GM13976 (cell line): ENCODE measurements around the gene SPRED1.

Experiments used
- DNase-seq: peaks from one replicate; pipeline ENCODE4 v3.0.0; 2012; ENCODE audit warnings: low spot score
- in situ Hi-C: fragments of 300-500 bp; cut with MboI; formaldehyde crosslinking; loops from one replicate; pipeline ENCODE4 v1.12.0; 2022; ENCODE audit warnings: low sequenced_read_pairs, mixed read lengths, inconsistent platforms; ENCODE audit not compliant: unreplicated experiment
- TF ChIP-seq, protein P1 (sequence below): IDR thresholded peaks from 2 replicates; pipeline ENCODE4 v1.5.1; 2012; ENCODE audit warnings: borderline replicate concordance, mild to moderate bottlenecking; ENCODE audit not compliant: insufficient read depth; ENCODE audit errors: extremely low read depth, missing control alignments, control extremely low read depth

Gene SPRED1

GRCh38 chr15:38211811-38212210 is 40.8 kb upstream of the SPRED1 start:
- no peak for DNase-seq
- TF ChIP-seq, protein P1, sequence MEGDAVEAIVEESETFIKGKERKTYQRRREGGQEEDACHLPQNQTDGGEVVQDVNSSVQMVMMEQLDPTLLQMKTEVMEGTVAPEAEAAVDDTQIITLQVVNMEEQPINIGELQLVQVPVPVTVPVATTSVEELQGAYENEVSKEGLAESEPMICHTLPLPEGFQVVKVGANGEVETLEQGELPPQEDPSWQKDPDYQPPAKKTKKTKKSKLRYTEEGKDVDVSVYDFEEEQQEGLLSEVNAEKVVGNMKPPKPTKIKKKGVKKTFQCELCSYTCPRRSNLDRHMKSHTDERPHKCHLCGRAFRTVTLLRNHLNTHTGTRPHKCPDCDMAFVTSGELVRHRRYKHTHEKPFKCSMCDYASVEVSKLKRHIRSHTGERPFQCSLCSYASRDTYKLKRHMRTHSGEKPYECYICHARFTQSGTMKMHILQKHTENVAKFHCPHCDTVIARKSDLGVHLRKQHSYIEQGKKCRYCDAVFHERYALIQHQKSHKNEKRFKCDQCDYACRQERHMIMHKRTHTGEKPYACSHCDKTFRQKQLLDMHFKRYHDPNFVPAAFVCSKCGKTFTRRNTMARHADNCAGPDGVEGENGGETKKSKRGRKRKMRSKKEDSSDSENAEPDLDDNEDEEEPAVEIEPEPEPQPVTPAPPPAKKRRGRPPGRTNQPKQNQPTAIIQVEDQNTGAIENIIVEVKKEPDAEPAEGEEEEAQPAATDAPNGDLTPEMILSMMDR: no peak
- in situ Hi-C loops: no loop called here

- TF ChIP-seq, protein P1: no peak
- no peak for DNase-seq
- in situ Hi-C loops: no loop called here
These were observed 39.8 kb upstream of the SPRED1 start for GRCh38 chr15:38212729-38213351.

DNA sequence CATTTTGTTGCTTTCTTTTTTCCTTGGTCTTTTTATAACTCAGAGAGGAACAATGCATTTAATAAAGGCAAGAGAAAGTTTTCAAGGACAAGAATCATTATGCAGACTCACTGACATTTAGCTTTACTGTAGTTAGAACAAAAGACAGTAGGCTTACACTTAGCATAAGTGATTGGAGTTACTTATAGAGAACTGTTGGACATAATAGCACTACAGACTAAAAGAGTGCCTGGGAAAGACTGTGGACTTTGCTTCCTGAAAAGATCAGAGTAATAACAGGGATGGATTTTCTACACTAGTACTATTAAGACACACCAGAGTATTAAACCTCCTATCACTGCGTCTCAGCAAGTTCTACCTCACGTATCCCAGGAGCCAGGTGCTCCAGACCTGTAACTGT is 39.3 kb upstream of the SPRED1 start:
- TF ChIP-seq, protein P1: no peak
- no peak for DNase-seq
- in situ Hi-C loops: no loop called here

GRCh38 chr15:38215707-38216106 is 36.9 kb upstream of the SPRED1 start:
- TF ChIP-seq, protein P1: no peak
- no peak for DNase-seq
- in situ Hi-C loops: no loop called here

GRCh38 chr15:38216763-38217162 is 35.9 kb upstream of the SPRED1 start:
- in situ Hi-C loops: no loop called here
- TF ChIP-seq, protein P1: no peak
- no peak for DNase-seq

- TF ChIP-seq, protein P1: no peak
- in situ Hi-C loops: no loop called here
- no peak for DNase-seq
These were observed 35.4 kb upstream of the SPRED1 start for GRCh38 chr15:38217191-38217595.

GRCh38 chr15:38217788-38218609 is 34.6 kb upstream of the SPRED1 start:
- in situ Hi-C loops: no loop called here
- TF ChIP-seq, protein P1: no peak
- no peak for DNase-seq
